Measurements from ENCODE around the gene FOXL2NB. TPM values are rescaled to one million over a fixed set of nuclear protein-coding genes. Genes with fewer than 3 reads are reported as not detected.

Gene FOXL2NB
- total RNA-seq, 1 donor from 2014 or later, result under 0.01 TPM

DNA sequence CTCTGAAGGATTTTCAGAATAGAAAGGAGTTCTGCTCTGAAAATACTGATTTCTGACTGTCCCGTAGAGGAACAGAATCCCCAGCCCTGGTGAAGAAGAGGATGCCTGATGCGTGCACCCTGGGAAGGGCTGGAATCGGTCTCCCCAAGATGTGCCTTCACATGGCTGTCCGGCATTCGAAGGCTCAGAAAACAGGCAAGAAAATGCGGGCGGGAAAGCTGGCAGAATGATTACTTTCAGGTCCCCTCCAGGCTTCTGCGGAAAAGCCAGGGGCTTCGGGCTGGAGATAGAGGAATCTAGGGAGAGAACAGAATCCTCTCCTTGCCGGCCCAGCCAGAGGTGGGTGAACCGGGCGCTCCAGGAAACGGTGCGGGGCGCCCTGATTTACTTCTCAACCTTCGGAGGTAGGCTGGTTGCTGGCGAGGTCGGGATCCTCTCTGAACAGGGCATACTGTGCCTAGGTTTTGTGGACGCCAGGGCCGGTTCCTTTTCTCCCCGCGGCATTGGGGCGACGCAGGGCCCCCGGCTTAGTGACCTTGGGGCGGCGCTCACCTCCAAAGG is 2.5 kb downstream of the FOXL2NB start:
- FAIRE-seq (no peak), DNase-seq (ENCODE audit: low read depth) (no peak)
- Histone ChIP-seq H3K27me3 (ENCODE audit: control insufficient read depth, insufficient read depth, low read length) (peaks cover 30% of the 10 kb centered on the region), H3K4me3 (ENCODE audit: low read depth, low read length) (peak overlapping the region; percentile 22), H3K36me3 (ENCODE audit: control insufficient read depth, insufficient read depth, low read length) (no peaks in the 10 kb centered on the region)
- TF ChIP-seq CTCF (IDR thresholded peaks at IDR 0.05; ENCODE audit: insufficient read depth, low read length, severe bottlenecking), result no peak

GRCh38 chr3:138950006-138950644 is 3.1 kb downstream of the FOXL2NB start:
- DNase-seq (ENCODE audit: low read depth) (no peak), FAIRE-seq (no peak)
- Histone ChIP-seq H3K36me3 (ENCODE audit: control insufficient read depth, insufficient read depth, low read length) (no peaks in the 10 kb centered on the region), H3K27me3 (ENCODE audit: control insufficient read depth, insufficient read depth, low read length) (peaks cover 29% of the 10 kb centered on the region), H3K4me3 (ENCODE audit: low read depth, low read length) (peak overlapping the region; percentile 22)
- no peak for TF ChIP-seq CTCF (IDR thresholded peaks at IDR 0.05; ENCODE audit: insufficient read depth, low read length, severe bottlenecking)

GRCh38 chr3:138950701-138951100 is 3.7 kb downstream of the FOXL2NB start:
- no peak for TF ChIP-seq CTCF (IDR thresholded peaks at IDR 0.05; ENCODE audit: insufficient read depth, low read length, severe bottlenecking)
- no peak for DNase-seq (ENCODE audit: low read depth)
- Histone ChIP-seq H3K4me3 (ENCODE audit: low read depth, low read length) (no peak overlapping the region), H3K36me3 (ENCODE audit: control insufficient read depth, insufficient read depth, low read length) (no peaks in the 10 kb centered on the region), H3K27me3 (ENCODE audit: control insufficient read depth, insufficient read depth, low read length) (peaks cover 30% of the 10 kb centered on the region)
- no peak for FAIRE-seq

DNA sequence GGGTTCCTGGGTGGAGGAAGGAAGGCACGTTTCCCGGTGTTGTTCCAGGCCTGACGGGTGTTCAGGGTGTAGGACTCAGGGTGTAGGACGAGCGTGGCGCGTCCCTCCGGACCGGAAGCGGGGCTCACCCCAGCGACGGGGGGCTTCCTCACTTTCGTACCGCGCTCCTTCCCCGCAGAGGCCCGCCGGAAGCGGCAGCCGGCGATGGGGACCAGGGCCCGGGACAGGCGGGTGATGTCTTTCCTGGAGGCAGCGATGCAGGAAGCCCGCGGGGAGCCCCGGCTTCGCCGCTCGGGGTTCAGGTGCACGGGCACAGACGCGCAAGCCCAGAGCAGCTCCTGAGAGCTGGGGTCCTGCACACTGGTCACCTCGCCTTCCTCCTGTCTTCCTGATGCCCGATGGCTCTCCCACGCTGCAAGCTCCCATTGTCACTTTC is 13.4 kb downstream of the FOXL2NB start:
- FAIRE-seq (no peak), DNase-seq (ENCODE audit: low read depth) (no peak)
- Histone ChIP-seq H3K36me3 (ENCODE audit: control insufficient read depth, insufficient read depth, low read length) (no peaks in the 10 kb centered on the region), H3K27me3 (ENCODE audit: control insufficient read depth, insufficient read depth, low read length) (peaks cover 7% of the 10 kb centered on the region), H3K4me3 (ENCODE audit: low read depth, low read length) (no peak overlapping the region)
- no peak for TF ChIP-seq CTCF (IDR thresholded peaks at IDR 0.05; ENCODE audit: insufficient read depth, low read length, severe bottlenecking)

DNA sequence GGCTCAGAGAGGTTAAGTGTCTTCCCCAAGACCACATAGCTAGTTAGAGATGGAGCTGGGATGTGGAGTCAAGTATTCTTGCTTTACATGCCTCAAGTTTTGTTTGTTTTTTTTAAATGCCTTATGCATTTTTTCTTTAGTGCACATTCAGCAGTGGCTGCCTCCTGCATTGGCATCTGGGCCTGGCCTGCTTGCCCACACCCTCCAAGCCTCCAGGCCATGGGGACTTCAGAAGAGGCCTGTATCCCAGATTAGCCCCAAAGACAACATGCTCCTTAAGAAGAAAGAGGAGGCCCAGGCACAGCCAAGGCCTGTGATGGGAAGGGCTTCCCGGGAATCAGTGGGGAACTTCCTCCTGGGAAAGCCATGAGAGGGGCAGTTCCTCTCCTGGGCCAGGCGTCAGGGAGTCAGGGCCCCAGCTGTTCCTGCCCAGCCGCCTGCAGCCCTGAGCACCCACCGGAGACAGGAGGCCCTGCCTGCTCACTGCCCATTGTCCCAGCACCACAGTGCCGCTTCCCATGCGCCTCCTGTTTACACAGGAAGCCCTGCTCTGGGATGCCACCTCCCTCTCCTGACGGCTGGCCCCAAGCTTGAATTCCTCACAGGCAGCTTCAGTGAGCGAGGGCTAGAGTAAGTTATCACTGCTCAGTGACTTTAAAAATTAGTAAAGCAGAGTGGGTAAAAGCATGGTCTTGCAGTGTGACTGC is 16.0 kb downstream of the FOXL2NB start:
- Histone ChIP-seq H3K27me3 (ENCODE audit: control insufficient read depth, insufficient read depth, low read length) (peaks cover 4% of the 10 kb centered on the region), H3K4me3 (ENCODE audit: low read depth, low read length) (no peak overlapping the region), H3K36me3 (ENCODE audit: control insufficient read depth, insufficient read depth, low read length) (no peaks in the 10 kb centered on the region)
- FAIRE-seq (no peak), DNase-seq (ENCODE audit: low read depth) (no peak)
- TF ChIP-seq CTCF (IDR thresholded peaks at IDR 0.05; ENCODE audit: insufficient read depth, low read length, severe bottlenecking), result no peak

All from bronchial epithelial cell (primary cell).